SIG-M5 treated with dmso at 0.1 percent for 504 hours (cell line): Measurements from ENCODE around the gene ARMC6.
"Not testable (repeated sequence)": the region's sequence is repeated elsewhere in the genome, so short reads cannot be mapped to it uniquely, and the experiment has no call there.

Experiments used
- DNase-seq: peaks from one replicate; lab custom pipeline; 2025; ENCODE audit not compliant: unreplicated experiment; lab: John Stamatoyannopoulos, UW

Gene ARMC6

GRCh38 chr19:19106938-19107337 lies 73.5 kb downstream of the ARMC6 start:
- not testable (repeated sequence) for DNase-seq

- no peak for DNase-seq
Observed at GRCh38 chr19:19107654-19108053, 74.3 kb downstream of the ARMC6 start.
